Retinal pigment epithelial cell (primary cell): Measurements from ENCODE around the gene TMEM53.

Experiments used
- DNase-seq: peaks from one replicate; pipeline ENCODE4 v3.0.0-alpha.2; 2010; ENCODE audit warnings: low read depth
- H3K4me3 ChIP-seq: 2 replicates; pipeline ENCODE4 v1.5.1; 2011; ENCODE audit warnings: mild to moderate bottlenecking, low read length, control low read depth, moderate library complexity
- CTCF ChIP-seq: conservative IDR thresholded peaks from 2 replicates; pipeline ENCODE4 v1.5.1; 2011; ENCODE audit warnings: low read depth, low read length, control low read depth, inconsistent platforms

The TMEM53 gene

DNA sequence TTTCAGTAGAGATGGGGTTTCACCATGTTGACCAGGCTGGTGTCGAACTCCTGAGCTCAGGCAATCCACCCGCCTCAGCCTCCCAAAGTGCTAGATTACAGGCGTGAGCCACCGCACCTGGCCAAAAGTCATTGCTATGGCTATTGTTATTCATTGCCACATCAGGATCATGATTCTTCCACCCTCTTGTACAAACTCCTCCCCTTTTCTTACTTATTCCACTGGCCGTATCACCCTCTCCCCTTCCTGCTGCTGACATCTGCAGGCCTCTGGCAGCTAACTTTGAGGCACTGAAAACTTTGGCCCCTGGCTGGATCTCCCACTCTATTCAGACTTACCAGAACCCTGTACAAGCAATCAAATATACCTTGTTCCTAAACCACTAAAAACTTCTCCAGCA lies 10.9 kb downstream of the TMEM53 start:
- no peak for TF ChIP-seq CTCF
- no peak overlapping the region for H3K4me3 ChIP-seq
- DNase-seq = no peak

DNA sequence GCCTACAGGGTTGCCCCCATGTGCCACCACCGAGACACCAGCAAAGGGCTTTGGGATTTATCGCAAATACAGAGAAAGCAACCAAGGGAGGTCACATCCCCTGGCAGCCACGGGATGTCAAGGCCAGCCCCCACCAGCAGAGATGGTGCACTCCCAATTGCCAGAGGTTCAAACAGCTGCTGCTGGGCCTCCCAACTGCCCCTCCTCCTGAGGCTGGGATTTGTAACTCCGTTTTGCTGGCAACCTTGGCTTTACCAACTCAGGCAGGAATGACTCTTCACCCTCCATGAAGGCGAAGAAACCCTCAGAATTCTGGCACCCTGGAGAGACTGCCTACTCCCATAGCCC lies 11.6 kb downstream of the TMEM53 start:
- H3K4me3 ChIP-seq = no peak overlapping the region
- no peak for TF ChIP-seq CTCF
- no peak for DNase-seq

DNA sequence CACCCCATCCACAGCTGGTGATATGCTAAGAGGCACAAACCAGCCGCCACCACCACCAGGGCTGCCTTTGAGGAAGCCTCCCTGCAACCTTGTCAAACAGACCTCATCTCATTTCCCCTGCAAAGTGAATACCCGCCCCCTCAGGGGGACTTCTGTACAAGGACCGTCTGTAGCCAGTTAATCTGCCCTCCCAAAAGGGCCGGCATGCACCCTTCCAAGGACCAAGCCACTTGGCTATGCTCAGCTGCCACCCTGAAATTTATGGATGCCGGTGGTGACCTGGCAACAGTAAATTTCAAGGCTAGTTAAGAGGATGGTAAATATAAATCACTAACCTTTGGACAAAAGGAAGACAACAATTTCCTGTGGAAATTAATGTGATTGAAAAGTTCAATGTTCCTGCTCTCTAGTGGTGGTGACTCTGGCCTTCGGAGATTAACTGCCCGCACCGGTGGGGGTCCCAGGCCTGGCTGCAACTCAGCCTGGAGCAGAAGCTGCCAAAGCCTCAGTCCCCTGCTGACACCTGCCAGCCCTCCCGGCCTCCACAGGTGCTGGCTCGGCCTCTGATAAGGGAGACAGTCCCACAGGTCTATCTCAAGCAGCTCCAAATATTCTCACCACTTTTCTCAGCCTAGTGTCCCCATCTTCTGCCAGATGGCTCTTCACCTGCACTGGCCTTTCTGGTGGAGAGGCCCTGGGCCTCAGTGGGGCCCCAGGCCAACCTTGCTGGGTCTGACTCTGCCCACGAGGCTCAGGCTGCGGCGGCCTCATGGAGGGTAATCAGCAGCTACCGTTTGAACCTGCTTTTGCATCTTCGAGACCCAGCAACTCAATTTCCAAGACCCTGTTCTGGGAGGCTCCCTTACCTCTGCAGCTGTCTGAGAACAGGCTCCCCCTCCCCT lies 12.2 kb downstream of the TMEM53 start:
- TF ChIP-seq CTCF = no peak
- no peak overlapping the region for H3K4me3 ChIP-seq
- DNase-seq = no peak

DNA sequence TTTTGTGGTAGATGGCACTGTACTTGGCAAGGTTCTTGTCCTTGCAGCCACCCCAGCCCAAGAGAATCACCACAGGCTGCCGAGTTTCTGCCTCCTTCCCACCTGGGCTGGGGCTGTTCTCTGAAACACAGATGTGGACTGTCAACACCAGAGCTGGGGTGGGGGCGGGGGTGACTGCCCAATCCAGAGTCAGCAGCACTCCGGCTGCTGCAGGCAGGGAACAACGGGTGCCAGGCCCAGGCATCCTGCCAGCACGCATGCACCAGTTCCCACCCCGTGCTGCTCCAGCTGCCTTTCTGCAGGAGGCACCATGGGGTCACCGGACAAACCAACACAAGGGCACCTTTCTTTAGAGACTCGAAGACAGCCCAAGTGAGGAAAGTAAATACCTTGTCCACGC lies 14.1 kb downstream of the TMEM53 start:
- peak; percentile 43 for DNase-seq
- no peak for TF ChIP-seq CTCF
- no peak overlapping the region for H3K4me3 ChIP-seq

DNA sequence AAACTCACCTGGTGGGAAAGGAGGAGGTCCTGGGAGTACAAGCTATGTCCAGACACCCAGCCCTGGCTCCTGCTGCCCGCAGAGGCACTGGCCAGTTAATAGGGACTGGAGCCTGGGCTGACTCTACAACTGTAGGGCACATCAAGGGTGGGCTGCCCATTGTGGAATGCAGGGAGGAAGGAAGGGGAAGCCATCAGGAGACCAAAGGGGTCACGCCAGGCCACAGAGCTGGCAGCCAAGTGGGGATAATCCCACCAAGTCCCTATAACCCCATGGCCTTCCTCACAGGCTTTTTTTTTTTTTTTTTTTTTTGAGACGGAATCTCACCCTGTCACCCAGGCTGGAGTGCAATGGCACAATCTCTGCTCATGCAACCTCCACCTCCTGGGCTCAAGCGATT lies 14.7 kb downstream of the TMEM53 start:
- no peak for TF ChIP-seq CTCF

GRCh38 chr1:44655609-44656008 lies 18.7 kb downstream of the TMEM53 start:
- H3K4me3 ChIP-seq = no peak overlapping the region
- TF ChIP-seq CTCF = peak; percentile 91
- DNase-seq = no peak

More for the DNA sequence above, 14.7 kb downstream of the TMEM53 start:
- H3K4me3 ChIP-seq = no peak overlapping the region
- no peak for DNase-seq

DNA sequence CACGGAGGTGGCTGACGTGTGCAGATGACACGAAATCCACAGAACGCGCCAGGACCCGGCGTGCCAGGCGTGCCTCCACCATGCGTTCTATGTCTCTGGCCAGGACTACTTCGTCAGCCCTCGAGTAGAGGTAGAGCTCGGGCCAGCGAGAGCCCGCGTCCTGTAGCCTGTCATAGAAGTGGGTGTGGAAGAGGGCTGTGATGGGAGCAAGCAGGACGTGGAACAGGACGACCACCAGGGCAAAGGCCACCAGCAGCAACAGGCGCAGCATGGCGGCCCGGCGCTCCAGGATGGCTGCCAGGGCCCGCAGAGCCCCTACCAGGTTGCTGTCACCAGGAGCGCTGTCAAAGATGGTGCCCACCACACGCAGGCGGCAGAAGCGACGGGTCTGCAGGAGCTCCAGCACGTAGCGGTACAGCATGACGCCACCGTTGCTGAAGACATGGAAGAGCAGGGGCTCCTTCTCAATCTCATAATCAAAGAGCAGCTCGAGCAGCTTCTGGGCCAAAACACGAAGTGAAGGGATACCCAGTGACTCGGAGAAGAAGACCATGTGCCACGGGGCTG lies 19.6 kb downstream of the TMEM53 start:
- DNase-seq = no peak
- no peak for TF ChIP-seq CTCF
- no peak overlapping the region for H3K4me3 ChIP-seq
